ENCODE measurements around the gene TMEM116. TPM values are rescaled to one million over a fixed set of nuclear protein-coding genes. Genes with fewer than 3 reads are reported as not detected.

The TMEM116 gene
- total RNA-seq (1.6 TPM in 2 replicates), polyA plus RNA-seq (2.9 and 3.9 TPM in 2 replicates), polyA minus RNA-seq (4.4 and 4.9 TPM in 2 replicates), Bru-seq, nascent RNA (percentile 35 among the genes with signal in this experiment), BruChase-seq, experiment 1, labeled RNA remaining after a 6-hour chase (percentile 32 among the genes with signal in this experiment), BruChase-seq, experiment 2, labeled RNA remaining after a 2-hour chase (percentile 38 among the genes with signal in this experiment)
- 2.5 and 2.7 TPM in 2 replicates for polyA plus RNA-seq (2011; cell fraction: cytosol; rRNA removed)
- 2.8 and 3.3 TPM in 2 replicates for polyA plus RNA-seq (2011; cell fraction: nucleus; rRNA removed)
- 1.7 and 2.2 TPM in 2 replicates for polyA plus RNA-seq (2012)
- polyA minus RNA-seq (2011; cell fraction: cytosol; rRNA and poly(A)+ RNA removed) = 10.5 TPM
- 1.6 and 4.6 TPM in 2 replicates for polyA minus RNA-seq (2011; cell fraction: nucleus; rRNA and poly(A)+ RNA removed)
- long read RNA-seq, partial matches to known transcripts = 0 of 2 reads
- long read RNA-seq, other reads (novel, unspliced or antisense) = 1 of 2 reads

DNA sequence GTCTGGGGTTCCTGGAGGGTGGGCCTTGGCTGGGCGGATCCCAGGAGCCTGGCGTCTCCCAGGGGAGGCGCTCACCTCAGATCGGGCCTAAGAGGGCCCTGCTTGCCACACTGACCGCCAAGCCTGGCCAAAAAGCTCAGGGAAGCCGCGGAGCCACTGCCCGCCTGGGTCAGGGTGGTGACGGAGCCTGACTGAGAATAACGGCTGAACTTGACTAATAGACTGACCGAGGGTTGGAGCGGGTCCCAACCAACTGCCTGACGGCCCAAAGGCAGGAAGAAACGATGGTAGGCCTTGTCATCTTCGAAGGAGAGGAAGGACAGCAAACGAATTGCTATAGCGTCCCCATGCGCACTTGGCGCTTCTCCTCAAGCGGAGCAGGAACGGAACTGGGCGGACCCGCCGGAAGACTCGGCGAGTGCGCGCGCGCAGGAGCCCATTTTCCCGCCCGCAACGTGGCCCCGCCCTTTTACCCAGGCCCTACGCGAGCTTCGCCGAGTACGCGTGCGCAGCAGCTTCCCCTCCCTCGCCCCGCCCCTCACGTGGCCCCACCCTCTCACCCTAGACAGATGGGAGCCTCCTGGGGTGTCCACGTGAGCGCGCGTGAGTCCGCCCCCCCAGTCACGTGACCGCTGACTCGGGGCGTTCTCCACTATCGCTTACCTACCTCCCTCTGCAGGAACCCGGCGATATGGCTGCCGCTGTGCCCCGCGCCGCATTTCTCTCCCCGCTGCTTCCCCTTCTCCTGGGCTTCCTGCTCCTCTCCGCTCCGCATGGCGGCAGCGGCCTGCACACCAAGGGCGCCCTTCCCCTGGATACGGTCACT is at the start of gene TMEM116, which contains the start of gene ERP29:
TMEM116 (minus strand) TSS at position 391 of the 826 bp plus-strand sequence. CDS start 7,895 bp downstream, outside the sequence.
ERP29 (plus strand) TSS at position 652 of the 826 bp plus-strand sequence; CDS start at position 692, 40 bp downstream.
- no peak for TF ChIP-seq EZH2 (IDR thresholded peaks at IDR 0.05; ENCODE audit: borderline replicate concordance, low read depth, low read length, severe bottlenecking)
- no peak for TF ChIP-seq JUN (IDR thresholded peaks at IDR 0.05; ENCODE audit: borderline replicate concordance, insufficient read depth, insufficient read length, low read depth)
- peak; percentile 99 for TF ChIP-seq POLR2A (IDR thresholded peaks at IDR 0.05; ENCODE audit: low read depth, low read length)
- peak; percentile 23 for TF ChIP-seq MYC (IDR thresholded peaks at IDR 0.05; ENCODE audit: low read depth, low read length)
- TF ChIP-seq, protein P1, sequence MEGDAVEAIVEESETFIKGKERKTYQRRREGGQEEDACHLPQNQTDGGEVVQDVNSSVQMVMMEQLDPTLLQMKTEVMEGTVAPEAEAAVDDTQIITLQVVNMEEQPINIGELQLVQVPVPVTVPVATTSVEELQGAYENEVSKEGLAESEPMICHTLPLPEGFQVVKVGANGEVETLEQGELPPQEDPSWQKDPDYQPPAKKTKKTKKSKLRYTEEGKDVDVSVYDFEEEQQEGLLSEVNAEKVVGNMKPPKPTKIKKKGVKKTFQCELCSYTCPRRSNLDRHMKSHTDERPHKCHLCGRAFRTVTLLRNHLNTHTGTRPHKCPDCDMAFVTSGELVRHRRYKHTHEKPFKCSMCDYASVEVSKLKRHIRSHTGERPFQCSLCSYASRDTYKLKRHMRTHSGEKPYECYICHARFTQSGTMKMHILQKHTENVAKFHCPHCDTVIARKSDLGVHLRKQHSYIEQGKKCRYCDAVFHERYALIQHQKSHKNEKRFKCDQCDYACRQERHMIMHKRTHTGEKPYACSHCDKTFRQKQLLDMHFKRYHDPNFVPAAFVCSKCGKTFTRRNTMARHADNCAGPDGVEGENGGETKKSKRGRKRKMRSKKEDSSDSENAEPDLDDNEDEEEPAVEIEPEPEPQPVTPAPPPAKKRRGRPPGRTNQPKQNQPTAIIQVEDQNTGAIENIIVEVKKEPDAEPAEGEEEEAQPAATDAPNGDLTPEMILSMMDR (IDR thresholded peaks at IDR 0.05; ENCODE audit: extremely low read depth in 1 of 2, insufficient read depth in 1 of 2, low read depth in 1 of 2, low read length in 2 of 2) = peak; percentile 42 to 55
- peak; percentile 98 for TF ChIP-seq POLR2AphosphoS5 (IDR thresholded peaks at IDR 0.05; ENCODE audit: insufficient read depth, low read depth, low read length)
- TF ChIP-seq GATA2 (IDR thresholded peaks at IDR 0.05; ENCODE audit: insufficient read depth, insufficient read length, low read depth, low read length) = no peak
- TF ChIP-seq, protein P2, sequence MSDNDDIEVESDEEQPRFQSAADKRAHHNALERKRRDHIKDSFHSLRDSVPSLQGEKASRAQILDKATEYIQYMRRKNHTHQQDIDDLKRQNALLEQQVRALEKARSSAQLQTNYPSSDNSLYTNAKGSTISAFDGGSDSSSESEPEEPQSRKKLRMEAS (IDR thresholded peaks at IDR 0.05; ENCODE audit: insufficient read depth, insufficient read length) = peak; percentile 96
- TF ChIP-seq FOS (IDR thresholded peaks at IDR 0.05; ENCODE audit: borderline replicate concordance, insufficient read depth, low read length) = no peak
- Histone ChIP-seq H3K9ac (replicated peaks; ENCODE audit: extremely low read depth, insufficient read depth, low read length) (peak within 1 kb of the TSS; percentile 69), H3K27ac (ENCODE audit: insufficient read depth, low read depth, low read length) (peak within 1 kb of the TSS; percentile 57), H3K27me3 (ENCODE audit: control insufficient read depth in 2 of 2, insufficient read depth in 2 of 2, low read length in 2 of 2) (no peaks in the 10 kb centered on the region), H2AFZ (ENCODE audit: low read depth, low read length) (peak within 1 kb of the TSS; percentile 76), H3K9me1 (replicated peaks; ENCODE audit: control insufficient read depth, extremely low read depth, insufficient read depth, low read length) (no peaks in the 10 kb centered on the region), H3K4me1 (ENCODE audit: control insufficient read depth, extremely low read depth, insufficient read depth, low read length) (peaks cover 26% of the 10 kb centered on the region), H3K9me3 (replicated peaks; ENCODE audit: control insufficient read depth, insufficient read depth, low read length) (no peaks in the 10 kb centered on the region), H4K20me1 (replicated peaks; ENCODE audit: control insufficient read depth, extremely low read depth, insufficient read depth, low read length) (no peaks in the 10 kb centered on the region), H3K4me2 (ENCODE audit: insufficient read depth, low read length) (peak within 1 kb of the TSS; percentile 64), H3K36me3 (ENCODE audit: control insufficient read depth in 2 of 2, extremely low read depth in 1 of 2, insufficient read depth in 2 of 2, low read length in 2 of 2) (no peaks in the 10 kb centered on the region), H3K4me3 (replicated peaks in 1 of 3; ENCODE audit: insufficient read depth in 1 of 3, low read depth in 1 of 3, low read length in 3 of 3) (peak within 1 kb of the TSS; percentile 72 to 81 (median 77)), H3K79me2 (ENCODE audit: control insufficient read depth, insufficient read depth, low read length) (peaks cover 36% of the 10 kb centered on the region)
- DNase-seq (ENCODE audit: low read depth, low spot score) = peak; percentile 100
- TSS peak; percentile 94 for BruUV-seq (replicated peaks)
- dilution Hi-C loops (cut with MboI; ENCODE audit: extremely low pct_ligation_motif_present, low sequenced_read_pairs) = no loop called here
- CTCF ChIA-PET = interaction anchor here (0.6 to 2.5 kb wide), 14 partner anchors 10 to 153 kb away, joined by 3 to 21 read pairs (median 4); partner anchors contain the start of gene NAA25
- POLR2A ChIA-PET = no interaction called here
- intact Hi-C loops (cut with micrococcal nuclease) = loop anchor here (2.0 to 10.0 kb wide), 5 partner anchors 68 to 372 kb away; partner anchors contain the start of genes ACAD10, BRAP, HECTD4 and MAPKAPK5
- peak; percentile 99 for FAIRE-seq

Measured in endothelial cell of umbilical vein (primary cell).